Endodermal cell (in vitro differentiated cells): Measurements from ENCODE around the gene ARL8B. TPM values are rescaled to one million over a fixed set of nuclear protein-coding genes. Genes with fewer than 3 reads are reported as not detected.

ENCODE experiments used
- DNase-seq: peaks from one replicate; pipeline ENCODE4 v3.0.0-alpha.2; 2017
- H3K27ac ChIP-seq: 2 replicates; pipeline ENCODE4 v1.5.1; 2013; ENCODE audit warnings: mild to moderate bottlenecking, low read depth, low read length, moderate library complexity
- H3K27me3 ChIP-seq: 2 replicates; pipeline ENCODE4 v1.6.1; 2013; ENCODE audit warnings: mild to moderate bottlenecking, low read length, moderate library complexity; ENCODE audit not compliant: insufficient read depth, control insufficient read depth, poor library complexity, severe bottlenecking
- H3K36me3 ChIP-seq: 2 replicates; pipeline ENCODE4 v1.7.0; 2013; ENCODE audit warnings: mild to moderate bottlenecking, low read length, moderate library complexity; ENCODE audit not compliant: control insufficient read depth, insufficient read depth
- H3K4me1 ChIP-seq: one replicate; pipeline ENCODE4 v1.7.0; 2013; ENCODE audit warnings: low read length; ENCODE audit not compliant: control insufficient read depth, insufficient read depth
- H3K4me3 ChIP-seq: 2 replicates; pipeline ENCODE4 v1.5.1; 2013; ENCODE audit warnings: mild to moderate bottlenecking, low read length, moderate library complexity
- H3K9ac ChIP-seq: 2 replicates; pipeline ENCODE4 v1.6.1; 2013; ENCODE audit warnings: mild to moderate bottlenecking, low read length, moderate library complexity; ENCODE audit not compliant: poor library complexity, severe bottlenecking; ENCODE audit errors: extremely low read depth
- H3K9me3 ChIP-seq: 2 replicates; pipeline ENCODE4 v1.6.1; 2013; ENCODE audit warnings: mild to moderate bottlenecking, low read length, moderate library complexity; ENCODE audit not compliant: control insufficient read depth
- H3K27ac Mint-ChIP-seq: 2 replicates; pipeline ENCODE4 v1.8.0; 2020; ENCODE audit warnings: mixed read lengths
- H3K27me3 Mint-ChIP-seq: 2 replicates; pipeline ENCODE4 v1.8.0; 2021; ENCODE audit warnings: mild to moderate bottlenecking, mixed read lengths; ENCODE audit not compliant: insufficient read depth
- H3K36me3 Mint-ChIP-seq: 2 replicates; pipeline ENCODE4 v1.8.0; 2020; ENCODE audit warnings: low read depth, mixed read lengths
- H3K4me1 Mint-ChIP-seq: 2 replicates; pipeline ENCODE4 v1.8.0; 2020; ENCODE audit warnings: mixed read lengths
- H3K4me3 Mint-ChIP-seq: 2 replicates; pipeline ENCODE4 v1.8.0; 2020; ENCODE audit warnings: mild to moderate bottlenecking, moderate library complexity, mixed read lengths
- H3K9me3 Mint-ChIP-seq: 2 replicates; pipeline ENCODE4 v1.8.0; 2020; ENCODE audit warnings: mild to moderate bottlenecking, mixed read lengths
- WGBS, 2 experiments: methylation state at CpG; one replicate each; pipeline versions ENCODE4 v1.1.5 to v1.1.7; 2013; ENCODE audit warnings: missing lambda C conversion rate in 2 of 2, mixed read lengths in 1 of 2; ENCODE audit not compliant: insufficient coverage in 1 of 2, insufficient read length in 1 of 2; 5-methylcytosine and 5-hydroxymethylcytosine counted together
- total RNA-seq, 2 donors: library from RNA; stranded (reverse); fragmentation: NEBNext Ultra II Directional in 1 of 2; extraction: Animal tissue kit (Norgen Biotek cat#: 25700) in 1 of 2; gene quantifications; 2 replicates in 1 of 2; 3 replicates in 1 of 2; pipeline ENCODE4 v1.2.1, GENCODE V29; 2021
- TF ChIP-seq, protein P1 (sequence below): fragments of 200-600 bp; sonication (generic); conservative IDR thresholded peaks from 2 replicates; pipeline ENCODE4 v1.5.0; 2021; ENCODE audit warnings: antibody characterized with exemption, mild to moderate bottlenecking

Gene ARL8B
- total RNA-seq, 2 donors from 2014 or later, result 31.2 to 37.3 TPM

DNA sequence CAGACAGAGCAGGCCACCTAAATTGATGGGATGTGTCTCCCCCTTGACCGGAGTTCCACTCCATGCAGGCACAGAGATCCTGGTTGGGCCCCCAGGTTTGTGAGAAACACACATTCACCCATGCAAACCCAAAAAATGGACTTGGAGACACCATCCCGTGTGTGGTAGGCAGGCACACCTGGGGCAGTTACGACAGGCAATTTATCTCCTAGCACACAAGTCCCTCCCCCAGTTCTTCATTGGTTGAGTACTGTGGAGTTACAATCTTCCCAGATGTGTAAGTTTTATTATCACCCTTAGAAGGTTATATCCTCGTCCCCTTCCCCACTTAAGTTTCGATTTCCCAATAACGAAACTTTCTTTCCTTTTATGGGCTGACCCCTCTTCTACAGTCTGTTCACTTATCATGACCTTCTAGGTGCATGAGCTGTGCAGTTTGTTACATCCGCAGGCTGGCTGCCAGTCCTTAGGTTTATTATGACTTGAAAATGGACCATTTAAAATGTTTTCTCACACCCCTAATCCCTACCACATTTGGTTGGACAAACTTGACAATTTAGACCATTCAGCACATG lies 27.3 kb downstream of the ARL8B start:
- no peaks in the 10 kb centered on the region for H3K4me1 ChIP-seq
- no peak overlapping the region for H3K9ac ChIP-seq
- H3K4me3 Mint-ChIP-seq, result no peak overlapping the region
- H3K27ac ChIP-seq, result no peak overlapping the region
- WGBS, 2 experiments, result 95 to 96% methylated on average over 5 to 7 of the region's 7 CpGs
- peaks cover 31% of the 10 kb centered on the region for H3K9me3 ChIP-seq
- H3K27me3 ChIP-seq, result no peaks in the 10 kb centered on the region
- H3K36me3 Mint-ChIP-seq, result peaks cover 41% of the 10 kb centered on the region
- H3K9me3 Mint-ChIP-seq, result peaks cover 33% of the 10 kb centered on the region
- no peak overlapping the region for H3K27ac Mint-ChIP-seq
- no peak overlapping the region for H3K4me3 ChIP-seq
- no peaks in the 10 kb centered on the region for H3K4me1 Mint-ChIP-seq
- no peaks in the 10 kb centered on the region for H3K27me3 Mint-ChIP-seq
- H3K36me3 ChIP-seq, result peaks cover 38% of the 10 kb centered on the region
- TF ChIP-seq, protein P1, sequence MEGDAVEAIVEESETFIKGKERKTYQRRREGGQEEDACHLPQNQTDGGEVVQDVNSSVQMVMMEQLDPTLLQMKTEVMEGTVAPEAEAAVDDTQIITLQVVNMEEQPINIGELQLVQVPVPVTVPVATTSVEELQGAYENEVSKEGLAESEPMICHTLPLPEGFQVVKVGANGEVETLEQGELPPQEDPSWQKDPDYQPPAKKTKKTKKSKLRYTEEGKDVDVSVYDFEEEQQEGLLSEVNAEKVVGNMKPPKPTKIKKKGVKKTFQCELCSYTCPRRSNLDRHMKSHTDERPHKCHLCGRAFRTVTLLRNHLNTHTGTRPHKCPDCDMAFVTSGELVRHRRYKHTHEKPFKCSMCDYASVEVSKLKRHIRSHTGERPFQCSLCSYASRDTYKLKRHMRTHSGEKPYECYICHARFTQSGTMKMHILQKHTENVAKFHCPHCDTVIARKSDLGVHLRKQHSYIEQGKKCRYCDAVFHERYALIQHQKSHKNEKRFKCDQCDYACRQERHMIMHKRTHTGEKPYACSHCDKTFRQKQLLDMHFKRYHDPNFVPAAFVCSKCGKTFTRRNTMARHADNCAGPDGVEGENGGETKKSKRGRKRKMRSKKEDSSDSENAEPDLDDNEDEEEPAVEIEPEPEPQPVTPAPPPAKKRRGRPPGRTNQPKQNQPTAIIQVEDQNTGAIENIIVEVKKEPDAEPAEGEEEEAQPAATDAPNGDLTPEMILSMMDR, result no peak
- DNase-seq, result no peak

GRCh38 chr3:5151586-5151985 lies 29.5 kb downstream of the ARL8B start:
- 95 to 98% methylated on average over 3 to 6 of the region's 6 CpGs for WGBS, 2 experiments
- H3K27ac Mint-ChIP-seq, result no peak overlapping the region
- no peaks in the 10 kb centered on the region for H3K27me3 ChIP-seq

GRCh38 chr3:5153074-5153473 lies 31.0 kb downstream of the ARL8B start:
- no peak overlapping the region for H3K4me3 Mint-ChIP-seq
- TF ChIP-seq, protein P1, result no peak
- Histone ChIP-seq H3K36me3 (peaks cover 13% of the 10 kb centered on the region), H3K9ac (no peak overlapping the region), H3K9me3 (no peaks in the 10 kb centered on the region), H3K4me3 (no peak overlapping the region), H3K27ac (no peak overlapping the region), H3K27me3 (no peaks in the 10 kb centered on the region), H3K4me1 (no peaks in the 10 kb centered on the region)
- WGBS, 2 experiments, result 83 to 88% methylated on average over 1 to 3 of the region's 4 CpGs
- peaks cover 5% of the 10 kb centered on the region for H3K36me3 Mint-ChIP-seq
- H3K4me1 Mint-ChIP-seq, result peaks cover 2% of the 10 kb centered on the region
- DNase-seq, result no peak
- no peak overlapping the region for H3K27ac Mint-ChIP-seq
- no peaks in the 10 kb centered on the region for H3K27me3 Mint-ChIP-seq
- H3K9me3 Mint-ChIP-seq, result no peaks in the 10 kb centered on the region

More at GRCh38 chr3:5151586-5151985, 29.5 kb downstream of the ARL8B start:
- TF ChIP-seq, protein P1, result no peak
- Histone ChIP-seq H3K9me3 (peaks cover 10% of the 10 kb centered on the region), H3K9ac (no peak overlapping the region), H3K36me3 (peaks cover 17% of the 10 kb centered on the region), H3K4me1 (no peaks in the 10 kb centered on the region), H3K27ac (no peak overlapping the region), H3K4me3 (no peak overlapping the region)
- no peak for DNase-seq
- Mint-ChIP-seq H3K9me3 (peaks cover 12% of the 10 kb centered on the region), H3K4me1 (peaks cover 2% of the 10 kb centered on the region), H3K4me3 (no peak overlapping the region), H3K27me3 (no peaks in the 10 kb centered on the region), H3K36me3 (peaks cover 20% of the 10 kb centered on the region)
